Retina (tissue), 1 donor: ENCODE measurements around the gene TTC39B.
A peak's percentile ranks its signal among the peaks of the same experiment; 100 is the strongest.

Experiments
- DNase-seq: peaks from one replicate; pipeline ENCODE4 v3.0.0-alpha.2; 2016

Gene TTC39B

GRCh38 chr9:15300218-15300617, 6.8 kb downstream of the TTC39B start:
- no peak for DNase-seq

- DNase-seq, result no peak
Measured at GRCh38 chr9:15299374-15299939, 7.6 kb downstream of the TTC39B start.

- DNase-seq, result no peak
Measured at GRCh38 chr9:15298362-15298761, 8.7 kb downstream of the TTC39B start.

- DNase-seq, result peak; percentile 25
Measured at GRCh38 chr9:15295761-15296405, 11.1 kb downstream of the TTC39B start.

GRCh38 chr9:15294604-15295003, 12.4 kb downstream of the TTC39B start:
- no peak for DNase-seq

GRCh38 chr9:15293804-15294316, 13.2 kb downstream of the TTC39B start:
- DNase-seq, result no peak

GRCh38 chr9:15293084-15293483, 13.9 kb downstream of the TTC39B start:
- no peak for DNase-seq

GRCh38 chr9:15289603-15290002, 17.4 kb downstream of the TTC39B start:
- no peak for DNase-seq

GRCh38 chr9:15287309-15287708, 19.7 kb downstream of the TTC39B start:
- peak; percentile 31 for DNase-seq

- DNase-seq, result no peak
Measured at GRCh38 chr9:15286161-15286821, 20.7 kb downstream of the TTC39B start.

- no peak for DNase-seq
Measured at GRCh38 chr9:15282567-15283285, 24.3 kb downstream of the TTC39B start.

- no peak for DNase-seq
Measured at GRCh38 chr9:15280647-15281046, 26.4 kb downstream of the TTC39B start.

- DNase-seq, result no peak
Measured at GRCh38 chr9:15278839-15279238, 28.2 kb downstream of the TTC39B start.

- DNase-seq, result no peak
Measured at GRCh38 chr9:15278091-15278687, 28.8 kb downstream of the TTC39B start.

- peak; percentile 17 for DNase-seq
Measured at GRCh38 chr9:15277400-15278090, 29.5 kb downstream of the TTC39B start.

- DNase-seq, result no peak
Measured at GRCh38 chr9:15276328-15276938, 30.6 kb downstream of the TTC39B start.

GRCh38 chr9:15274425-15274824, 32.6 kb downstream of the TTC39B start:
- no peak for DNase-seq

GRCh38 chr9:15272377-15272928, 34.6 kb downstream of the TTC39B start:
- DNase-seq, result no peak

GRCh38 chr9:15271403-15271802, 35.6 kb downstream of the TTC39B start:
- no peak for DNase-seq

GRCh38 chr9:15268782-15269181, 38.2 kb downstream of the TTC39B start:
- no peak for DNase-seq

- no peak for DNase-seq
Measured at GRCh38 chr9:15268317-15268716, 38.7 kb downstream of the TTC39B start.

GRCh38 chr9:15264918-15265317, 42.1 kb downstream of the TTC39B start:
- DNase-seq, result no peak
